Mucosa of gallbladder (tissue), 1 donor: ENCODE results near the gene DPH1. TPM values are rescaled to one million over a fixed set of nuclear protein-coding genes. Genes with fewer than 3 reads are reported as not detected.
"Not testable (repeated sequence)": the region's sequence is repeated elsewhere in the genome, so short reads cannot be mapped to it uniquely, and the experiment has no call there.

Experiments
- DNase-seq: peaks from one replicate; pipeline ENCODE4 v3.0.0-alpha.2; 2020; ENCODE audit warnings: low spot score
- total RNA-seq: library from RNA; stranded (reverse); gene quantifications from one replicate; pipeline ENCODE4 v1.2.1, GENCODE V29; 2021
- donor health status: DM: no; HTN: no; CAD: no.

The DPH1 gene
- total RNA-seq, 1 donor from 2014 or later, result 51.5 TPM

- DNase-seq, result no peak
Observed at GRCh38 chr17:2008332-2009126, 21.4 kb upstream of the DPH1 start.

- no peak for DNase-seq
Observed at GRCh38 chr17:2009737-2010136, 20.2 kb upstream of the DPH1 start.

GRCh38 chr17:2011411-2012371 lies 18.3 kb upstream of the DPH1 start:
- DNase-seq, result peak; percentile 41

- DNase-seq, result no peak
Observed at GRCh38 chr17:2012499-2012898, 17.5 kb upstream of the DPH1 start.

GRCh38 chr17:2013220-2013993 lies 16.5 kb upstream of the DPH1 start:
- DNase-seq, result not testable (repeated sequence)

GRCh38 chr17:2013994-2014317 lies 16.0 kb upstream of the DPH1 start:
- no peak for DNase-seq

- no peak for DNase-seq
Observed at GRCh38 chr17:2015314-2015713, 14.6 kb upstream of the DPH1 start.

GRCh38 chr17:2016494-2016893 lies 13.5 kb upstream of the DPH1 start:
- DNase-seq, result no peak

- DNase-seq, result no peak
Observed at GRCh38 chr17:2017274-2017941, 12.5 kb upstream of the DPH1 start.

- DNase-seq, result no peak
Observed at GRCh38 chr17:2018716-2019510, 11.0 kb upstream of the DPH1 start.

- DNase-seq, result no peak
Observed at GRCh38 chr17:2019723-2020122, 10.2 kb upstream of the DPH1 start.

GRCh38 chr17:2020721-2021120 lies 9.2 kb upstream of the DPH1 start:
- no peak for DNase-seq

- no peak for DNase-seq
Observed at GRCh38 chr17:2022647-2023240, 7.2 kb upstream of the DPH1 start.

- no peak for DNase-seq
Observed at GRCh38 chr17:2023256-2023655, 6.7 kb upstream of the DPH1 start.

- no peak for DNase-seq
Observed at GRCh38 chr17:2023692-2024571, 6.0 kb upstream of the DPH1 start.

- DNase-seq, result no peak
Observed at GRCh38 chr17:2024572-2025219, 5.3 kb upstream of the DPH1 start.

- DNase-seq, result peak; percentile 74
Observed at GRCh38 chr17:2025220-2025621, 4.7 kb upstream of the DPH1 start, which contains the start of gene RTN4RL1. Gene RTN4RL1, minus strand, starts transcription at chr17:2025334. Its CDS starts 469 bp downstream, at chr17:2024865.

- peak; percentile 75 for DNase-seq
Observed at GRCh38 chr17:2025622-2026309, 4.2 kb upstream of the DPH1 start.
